GM23338 (cell line): ENCODE measurements around the gene CD59. TPM values are rescaled to one million over a fixed set of nuclear protein-coding genes. Genes with fewer than 3 reads are reported as not detected.

Experiments
- ATAC-seq: fragments of 200-7000 bp; cut with Tn5 transposase; 3 replicates; pipeline ENCODE4 v1.9.1; 2020
- DNase-seq: peaks from one replicate; pipeline ENCODE4 v3.0.0-alpha.2; 2015; ENCODE audit warnings: low spot score
- H2AFZ ChIP-seq: fragments of 200-600 bp; sonication (generic); 2 replicates; pipeline ENCODE4 v1.8.0; 2016; ENCODE audit warnings: antibody characterized with exemption, mild to moderate bottlenecking, moderate library complexity
- H3F3A ChIP-seq: fragments of 200-600 bp; sonication (generic); replicated peaks from 2 replicates; pipeline ENCODE4 v1.8.0; 2017; ENCODE audit warnings: antibody characterized with exemption, mixed run types, low read depth
- H3K27ac ChIP-seq: fragments of 200-600 bp; sonication (generic); 2 replicates; pipeline ENCODE4 v1.6.1; 2016; ENCODE audit warnings: low read depth
- H3K27me3 ChIP-seq: fragments of 200-600 bp; sonication (generic); 2 replicates; pipeline ENCODE4 v1.8.0; 2016; ENCODE audit warnings: mild to moderate bottlenecking, mixed run types, moderate library complexity; ENCODE audit not compliant: insufficient read depth
- H3K36me3 ChIP-seq: fragments of 200-600 bp; sonication (generic); 2 replicates; pipeline ENCODE4 v1.8.0; 2016; ENCODE audit warnings: mild to moderate bottlenecking; ENCODE audit not compliant: insufficient read depth
- H3K4me1 ChIP-seq: fragments of 200-600 bp; sonication (generic); 2 replicates; pipeline ENCODE4 v1.8.0; 2016; ENCODE audit warnings: mild to moderate bottlenecking, moderate library complexity; ENCODE audit not compliant: insufficient read depth
- H3K4me2 ChIP-seq: fragments of 200-600 bp; sonication (generic); 2 replicates; pipeline ENCODE4 v1.7.1; 2017; ENCODE audit warnings: mixed run types
- H3K4me3 ChIP-seq: fragments of 200-600 bp; sonication (generic); 2 replicates; pipeline ENCODE4 v1.6.1; 2016; ENCODE audit warnings: mixed run types
- H3K79me2 ChIP-seq: fragments of 200-600 bp; sonication (generic); replicated peaks from 2 replicates; pipeline ENCODE4 v1.8.0; 2017; ENCODE audit warnings: mild to moderate bottlenecking; ENCODE audit not compliant: insufficient read depth
- H3K9me2 ChIP-seq: fragments of 200-600 bp; sonication (generic); 2 replicates; pipeline ENCODE4 v1.8.0; 2017; ENCODE audit not compliant: insufficient read depth
- H4K20me1 ChIP-seq: fragments of 200-600 bp; sonication (generic); replicated peaks from 2 replicates; pipeline ENCODE4 v1.8.0; 2017; ENCODE audit warnings: mild to moderate bottlenecking; ENCODE audit not compliant: insufficient read depth
- H3K27ac Mint-ChIP-seq: 2 replicates; pipeline ENCODE4 v1.8.0; 2020; ENCODE audit warnings: inconsistent platforms, mild to moderate bottlenecking, moderate library complexity, mixed read lengths
- H3K27me3 Mint-ChIP-seq: 3 replicates; pipeline ENCODE4 v1.8.0; 2022; ENCODE audit warnings: low read depth, mild to moderate bottlenecking, moderate library complexity, mixed read lengths, inconsistent platforms; ENCODE audit not compliant: insufficient read depth, poor library complexity
- H3K36me3 Mint-ChIP-seq: 3 replicates; pipeline ENCODE4 v1.8.0; 2021; ENCODE audit warnings: low read depth, mild to moderate bottlenecking, inconsistent platforms, moderate library complexity, mixed read lengths
- H3K4me1 Mint-ChIP-seq: 3 replicates; pipeline ENCODE4 v1.8.0; 2020; ENCODE audit warnings: mild to moderate bottlenecking, inconsistent platforms, mixed read lengths
- H3K4me3 Mint-ChIP-seq: 3 replicates; pipeline ENCODE4 v1.8.0; 2021; ENCODE audit warnings: moderate library complexity, mild to moderate bottlenecking, inconsistent platforms, mixed read lengths
- H3K9me3 Mint-ChIP-seq: 3 replicates; pipeline ENCODE4 v1.8.0; 2020; ENCODE audit warnings: moderate library complexity, mild to moderate bottlenecking, inconsistent platforms, mixed read lengths
- EZH2 ChIP-seq: fragments of 200-600 bp; sonication (generic); IDR thresholded peaks from one replicate; pipeline ENCODE4 v1.8.0; 2017; ENCODE audit warnings: antibody characterized with exemption, mild to moderate bottlenecking, low read depth; ENCODE audit not compliant: unreplicated experiment
- EZH2phosphoT487 ChIP-seq: fragments of 200-600 bp; sonication (generic); IDR thresholded peaks from one replicate; pipeline ENCODE4 v1.8.1; 2018; ENCODE audit warnings: antibody characterized with exemption; ENCODE audit not compliant: unreplicated experiment
- POLR2AphosphoS5 ChIP-seq: IDR thresholded peaks from 2 replicates; pipeline ENCODE4 v1.6.1; 2016; ENCODE audit warnings: antibody characterized with exemption, low read depth
- STAT1 ChIP-seq: IDR thresholded peaks from one replicate; pipeline ENCODE4 v1.6.1; 2016; ENCODE audit warnings: antibody characterized with exemption; ENCODE audit not compliant: unreplicated experiment
- polyA plus RNA-seq: library from polyadenylated mRNA; unstranded; fragments of >200 nt; fragmentation: Nextera tagmentation; extraction: Ambion mirVana; gene quantifications from 2 replicates; pipeline ENCODE4 v1.2.1, GENCODE V29; 2016
- total RNA-seq: library from RNA; depleted of rRNA; stranded (reverse); fragments of >200 nt; shearing (Covaris generic); gene quantifications from 2 replicates; pipeline ENCODE4 v1.2.3, GENCODE V29; 2014
- TF ChIP-seq, protein P1 (sequence below): fragments of 250-450 bp; sonication (Bioruptor Pico); IDR thresholded peaks from 2 replicates; pipeline ENCODE4 v1.5.0; 2020; ENCODE audit warnings: mild to moderate bottlenecking, moderate library complexity
- TF ChIP-seq, protein P2 (sequence below): IDR thresholded peaks from 2 replicates; pipeline ENCODE4 v1.6.1; 2016; ENCODE audit warnings: antibody characterized with exemption
- TF ChIP-seq, protein P3 (sequence below), 2 experiments: fragments of 200-600 bp in 1 of 2; sonication (generic) in 1 of 2; conservative IDR thresholded peaks; 2 replicates each; pipeline versions ENCODE4 v1.5.1 to v1.6.1; 2016 to 2017; ENCODE audit warnings: antibody characterized with exemption in 2 of 2, low read depth in 2 of 2, mild to moderate bottlenecking in 2 of 2, moderate library complexity in 1 of 2

CD59 gene
- total and polyA plus RNA-seq, 2 experiments from 2014 or later: 41.5 to 86.6 TPM

DNA sequence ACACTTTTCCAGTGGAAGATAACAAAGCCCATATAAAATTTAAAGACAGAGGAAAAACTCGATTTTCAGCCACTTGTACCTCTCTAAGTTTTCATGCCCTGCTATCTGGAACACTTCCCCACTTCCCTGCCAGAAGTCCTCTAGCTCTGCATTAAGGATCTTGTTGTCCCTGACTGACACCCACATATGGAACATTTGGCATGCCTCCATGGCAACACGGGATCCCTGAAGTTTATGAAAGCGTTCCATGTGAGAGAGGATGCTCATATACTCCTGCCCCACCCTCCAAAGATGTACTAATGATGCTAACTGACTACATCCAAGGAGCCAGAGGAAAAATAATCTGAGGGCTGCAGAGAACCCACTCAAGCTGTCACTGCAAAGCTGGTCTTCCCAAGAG lies 26.8 kb downstream of the CD59 start:
- no peaks in the 10 kb centered on the region; the same call in 2 of the 3 replicates for H3K9me3 Mint-ChIP-seq
- peaks cover 4% of the 10 kb centered on the region; the same call in 1 of the 2 replicates for H3K4me1 ChIP-seq
- no peak overlapping the region for H3K27ac ChIP-seq
- no peaks in the 10 kb centered on the region for H3K79me2 ChIP-seq
- no peak overlapping the region for H2AFZ ChIP-seq
- H3K27ac Mint-ChIP-seq: no peak overlapping the region
- ATAC-seq (no peak), DNase-seq (no peak)
- TF ChIP-seq EZH2 (no peak), POLR2AphosphoS5 (no peak)
- TF ChIP-seq, protein P1, sequence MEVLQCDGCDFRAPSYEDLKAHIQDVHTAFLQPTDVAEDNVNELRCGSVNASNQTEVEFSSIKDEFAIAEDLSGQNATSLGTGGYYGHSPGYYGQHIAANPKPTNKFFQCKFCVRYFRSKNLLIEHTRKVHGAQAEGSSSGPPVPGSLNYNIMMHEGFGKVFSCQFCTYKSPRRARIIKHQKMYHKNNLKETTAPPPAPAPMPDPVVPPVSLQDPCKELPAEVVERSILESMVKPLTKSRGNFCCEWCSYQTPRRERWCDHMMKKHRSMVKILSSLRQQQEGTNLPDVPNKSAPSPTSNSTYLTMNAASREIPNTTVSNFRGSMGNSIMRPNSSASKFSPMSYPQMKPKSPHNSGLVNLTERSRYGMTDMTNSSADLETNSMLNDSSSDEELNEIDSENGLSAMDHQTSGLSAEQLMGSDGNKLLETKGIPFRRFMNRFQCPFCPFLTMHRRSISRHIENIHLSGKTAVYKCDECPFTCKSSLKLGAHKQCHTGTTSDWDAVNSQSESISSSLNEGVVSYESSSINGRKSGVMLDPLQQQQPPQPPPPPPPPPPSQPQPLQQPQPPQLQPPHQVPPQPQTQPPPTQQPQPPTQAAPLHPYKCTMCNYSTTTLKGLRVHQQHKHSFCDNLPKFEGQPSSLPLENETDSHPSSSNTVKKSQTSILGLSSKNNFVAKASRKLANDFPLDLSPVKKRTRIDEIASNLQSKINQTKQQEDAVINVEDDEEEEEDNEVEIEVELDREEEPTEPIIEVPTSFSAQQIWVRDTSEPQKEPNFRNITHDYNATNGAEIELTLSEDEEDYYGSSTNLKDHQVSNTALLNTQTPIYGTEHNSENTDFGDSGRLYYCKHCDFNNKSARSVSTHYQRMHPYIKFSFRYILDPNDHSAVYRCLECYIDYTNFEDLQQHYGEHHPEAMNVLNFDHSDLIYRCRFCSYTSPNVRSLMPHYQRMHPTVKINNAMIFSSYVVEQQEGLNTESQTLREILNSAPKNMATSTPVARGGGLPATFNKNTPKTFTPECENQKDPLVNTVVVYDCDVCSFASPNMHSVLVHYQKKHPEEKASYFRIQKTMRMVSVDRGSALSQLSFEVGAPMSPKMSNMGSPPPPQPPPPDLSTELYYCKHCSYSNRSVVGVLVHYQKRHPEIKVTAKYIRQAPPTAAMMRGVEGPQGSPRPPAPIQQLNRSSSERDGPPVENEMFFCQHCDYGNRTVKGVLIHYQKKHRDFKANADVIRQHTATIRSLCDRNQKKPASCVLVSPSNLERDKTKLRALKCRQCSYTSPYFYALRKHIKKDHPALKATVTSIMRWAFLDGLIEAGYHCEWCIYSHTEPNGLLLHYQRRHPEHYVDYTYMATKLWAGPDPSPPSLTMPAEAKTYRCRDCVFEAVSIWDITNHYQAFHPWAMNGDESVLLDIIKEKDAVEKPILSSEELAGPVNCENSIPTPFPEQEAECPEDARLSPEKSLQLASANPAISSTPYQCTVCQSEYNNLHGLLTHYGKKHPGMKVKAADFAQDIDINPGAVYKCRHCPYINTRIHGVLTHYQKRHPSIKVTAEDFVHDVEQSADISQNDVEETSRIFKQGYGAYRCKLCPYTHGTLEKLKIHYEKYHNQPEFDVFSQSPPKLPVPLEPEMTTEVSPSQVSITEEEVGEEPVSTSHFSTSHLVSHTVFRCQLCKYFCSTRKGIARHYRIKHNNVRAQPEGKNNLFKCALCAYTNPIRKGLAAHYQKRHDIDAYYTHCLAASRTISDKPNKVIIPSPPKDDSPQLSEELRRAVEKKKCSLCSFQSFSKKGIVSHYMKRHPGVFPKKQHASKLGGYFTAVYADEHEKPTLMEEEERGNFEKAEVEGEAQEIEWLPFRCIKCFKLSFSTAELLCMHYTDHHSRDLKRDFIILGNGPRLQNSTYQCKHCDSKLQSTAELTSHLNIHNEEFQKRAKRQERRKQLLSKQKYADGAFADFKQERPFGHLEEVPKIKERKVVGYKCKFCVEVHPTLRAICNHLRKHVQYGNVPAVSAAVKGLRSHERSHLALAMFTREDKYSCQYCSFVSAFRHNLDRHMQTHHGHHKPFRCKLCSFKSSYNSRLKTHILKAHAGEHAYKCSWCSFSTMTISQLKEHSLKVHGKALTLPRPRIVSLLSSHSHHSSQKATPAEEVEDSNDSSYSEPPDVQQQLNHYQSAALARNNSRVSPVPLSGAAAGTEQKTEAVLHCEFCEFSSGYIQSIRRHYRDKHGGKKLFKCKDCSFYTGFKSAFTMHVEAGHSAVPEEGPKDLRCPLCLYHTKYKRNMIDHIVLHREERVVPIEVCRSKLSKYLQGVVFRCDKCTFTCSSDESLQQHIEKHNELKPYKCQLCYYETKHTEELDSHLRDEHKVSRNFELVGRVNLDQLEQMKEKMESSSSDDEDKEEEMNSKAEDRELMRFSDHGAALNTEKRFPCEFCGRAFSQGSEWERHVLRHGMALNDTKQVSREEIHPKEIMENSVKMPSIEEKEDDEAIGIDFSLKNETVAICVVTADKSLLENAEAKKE (CRISPR knock-in tag): no peak
- TF ChIP-seq, protein P2, sequence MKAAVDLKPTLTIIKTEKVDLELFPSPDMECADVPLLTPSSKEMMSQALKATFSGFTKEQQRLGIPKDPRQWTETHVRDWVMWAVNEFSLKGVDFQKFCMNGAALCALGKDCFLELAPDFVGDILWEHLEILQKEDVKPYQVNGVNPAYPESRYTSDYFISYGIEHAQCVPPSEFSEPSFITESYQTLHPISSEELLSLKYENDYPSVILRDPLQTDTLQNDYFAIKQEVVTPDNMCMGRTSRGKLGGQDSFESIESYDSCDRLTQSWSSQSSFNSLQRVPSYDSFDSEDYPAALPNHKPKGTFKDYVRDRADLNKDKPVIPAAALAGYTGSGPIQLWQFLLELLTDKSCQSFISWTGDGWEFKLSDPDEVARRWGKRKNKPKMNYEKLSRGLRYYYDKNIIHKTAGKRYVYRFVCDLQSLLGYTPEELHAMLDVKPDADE: no peak
- no peaks in the 10 kb centered on the region for H4K20me1 ChIP-seq
- no peaks in the 10 kb centered on the region for H3K27me3 ChIP-seq
- H3K4me3 Mint-ChIP-seq: no peak overlapping the region
- H3K36me3 Mint-ChIP-seq: peaks cover 9% of the 10 kb centered on the region; the same call in 2 of the 3 replicates
- H3K4me1 Mint-ChIP-seq: peaks cover 7% of the 10 kb centered on the region; the same call in 2 of the 3 replicates
- peaks cover 7% of the 10 kb centered on the region; the same call in 1 of the 2 replicates for H3K36me3 ChIP-seq
- no peaks in the 10 kb centered on the region for H3F3A ChIP-seq
- no peak overlapping the region for H3K4me3 ChIP-seq
- no peak overlapping the region for H3K4me2 ChIP-seq
- no peaks in the 10 kb centered on the region for H3K9me2 ChIP-seq
- H3K27me3 Mint-ChIP-seq: no peaks in the 10 kb centered on the region

DNA sequence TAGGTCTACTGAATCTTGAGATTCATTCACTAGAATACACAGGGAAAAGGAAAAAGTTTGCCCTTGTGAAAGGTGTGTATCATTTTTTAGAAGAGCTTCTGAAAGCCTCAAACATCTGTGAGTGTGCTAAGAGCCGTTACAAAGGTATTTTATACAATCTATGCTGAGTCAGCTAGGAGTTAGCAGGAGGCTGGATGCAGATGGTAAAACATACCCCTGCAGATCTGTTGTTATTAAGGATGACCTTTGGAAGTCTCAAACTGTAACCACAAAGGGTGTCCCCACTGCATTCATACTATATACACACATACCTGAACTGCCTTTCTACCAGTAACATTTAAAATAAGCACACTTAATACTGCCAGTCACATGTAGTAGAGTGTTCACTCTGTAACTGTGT lies 27.2 kb downstream of the CD59 start:
- no peak overlapping the region for H3K4me3 ChIP-seq
- ATAC-seq: no peak
- H3K27me3 ChIP-seq: no peaks in the 10 kb centered on the region
- Mint-ChIP-seq H3K27ac (no peak overlapping the region), H3K36me3 (peaks cover 9% of the 10 kb centered on the region; the same call in 2 of the 3 replicates), H3K4me3 (no peak overlapping the region), H3K4me1 (peaks cover 11% of the 10 kb centered on the region; the same call in 2 of the 3 replicates), H3K9me3 (no peaks in the 10 kb centered on the region; the same call in 2 of the 3 replicates), H3K27me3 (no peaks in the 10 kb centered on the region)
- H3K79me2 ChIP-seq: no peaks in the 10 kb centered on the region
- DNase-seq: no peak
- no peaks in the 10 kb centered on the region for H3K9me2 ChIP-seq
- no peak overlapping the region for H3K4me2 ChIP-seq
- no peaks in the 10 kb centered on the region for H3F3A ChIP-seq
- H3K36me3 ChIP-seq: peaks cover 7% of the 10 kb centered on the region; the same call in 1 of the 2 replicates
- H2AFZ ChIP-seq: no peak overlapping the region
- H3K4me1 ChIP-seq: peaks cover 9% of the 10 kb centered on the region; the same call in 1 of the 2 replicates
- H3K27ac ChIP-seq: no peak overlapping the region
- H4K20me1 ChIP-seq: no peaks in the 10 kb centered on the region
- TF ChIP-seq STAT1 (no peak), EZH2 (no peak), POLR2AphosphoS5 (no peak), EZH2phosphoT487 (no peak)
- TF ChIP-seq, protein P3, sequence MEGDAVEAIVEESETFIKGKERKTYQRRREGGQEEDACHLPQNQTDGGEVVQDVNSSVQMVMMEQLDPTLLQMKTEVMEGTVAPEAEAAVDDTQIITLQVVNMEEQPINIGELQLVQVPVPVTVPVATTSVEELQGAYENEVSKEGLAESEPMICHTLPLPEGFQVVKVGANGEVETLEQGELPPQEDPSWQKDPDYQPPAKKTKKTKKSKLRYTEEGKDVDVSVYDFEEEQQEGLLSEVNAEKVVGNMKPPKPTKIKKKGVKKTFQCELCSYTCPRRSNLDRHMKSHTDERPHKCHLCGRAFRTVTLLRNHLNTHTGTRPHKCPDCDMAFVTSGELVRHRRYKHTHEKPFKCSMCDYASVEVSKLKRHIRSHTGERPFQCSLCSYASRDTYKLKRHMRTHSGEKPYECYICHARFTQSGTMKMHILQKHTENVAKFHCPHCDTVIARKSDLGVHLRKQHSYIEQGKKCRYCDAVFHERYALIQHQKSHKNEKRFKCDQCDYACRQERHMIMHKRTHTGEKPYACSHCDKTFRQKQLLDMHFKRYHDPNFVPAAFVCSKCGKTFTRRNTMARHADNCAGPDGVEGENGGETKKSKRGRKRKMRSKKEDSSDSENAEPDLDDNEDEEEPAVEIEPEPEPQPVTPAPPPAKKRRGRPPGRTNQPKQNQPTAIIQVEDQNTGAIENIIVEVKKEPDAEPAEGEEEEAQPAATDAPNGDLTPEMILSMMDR (conservative IDR thresholded peaks at IDR 0.05; ENCODE audit: low read depth in 2 of 2): no peak
